ENCODE results near the gene TUBG1. TPM values are rescaled to one million over a fixed set of nuclear protein-coding genes. Genes with fewer than 3 reads are reported as not detected.

Gene TUBG1
- total RNA-seq, 4 donors from 2014 or later, result 6.0 to 27.7 (median 14.3) TPM

GRCh38 chr17:42579794-42580551 is 29.5 kb upstream of the TUBG1 start:
- no peaks in the 10 kb centered on the region for H3K27me3 ChIP-seq
- no peak for TF ChIP-seq EP300 (IDR thresholded peaks at IDR 0.05; ENCODE audit: low read depth)
- WGBS, 2 donors (ENCODE audit: low coverage in 1 of 2), result 63 to 69% methylated on average over 2 of the region's 2 CpGs
- intact Hi-C loops (cut with DNase I; ENCODE audit: low total_unique reads), result loop anchor here (2.0 to 10.0 kb wide), 2 partner anchors 105 to 185 kb away; partner anchors contain the start of gene RAMP2
- no peaks in the 10 kb centered on the region for H3K9me3 ChIP-seq
- in situ Hi-C loops (cut with MboI; ENCODE audit: low pct_ligation_motif_present in 1 of 4, low pct_unique_long_range_greater_than_20kb in 1 of 4, low sequenced_read_pairs in 3 of 4), result loop anchor here in 3 of 4 donors (25.0 kb wide), 1 partner anchor 107 kb away; the partner anchor contains the start of genes CCR10 (in 3 of the 3), CNTNAP1 (in 3 of the 3) and PLEKHH3 (in 3 of the 3)
- H3K36me3 ChIP-seq, result peaks cover 0 to 36% (median 23%) of the 10 kb centered on the region in 4 donors
- peaks cover 11 to 23% (median 14%) of the 10 kb centered on the region in 4 donors for H3K4me1 ChIP-seq
- peak overlapping the region in 1 of 4 donors; percentile 87 for H3K27ac ChIP-seq
- no peak overlapping the region for H3K4me3 ChIP-seq
- no peak for DNase-seq

GRCh38 chr17:42581744-42582270 is 27.7 kb upstream of the TUBG1 start:
- peaks cover 0 to 38% (median 23%) of the 10 kb centered on the region in 4 donors for H3K36me3 ChIP-seq
- intact Hi-C loops (cut with DNase I; ENCODE audit: low total_unique reads) (loop anchor here (10.0 kb wide), 1 partner anchor 183 kb away; the partner anchor contains the start of gene RAMP2), in situ Hi-C loops (cut with MboI; ENCODE audit: low pct_ligation_motif_present in 1 of 4, low pct_unique_long_range_greater_than_20kb in 1 of 4, low sequenced_read_pairs in 3 of 4) (loop anchor here in 3 of 4 donors (25.0 kb wide), 1 partner anchor 105 kb away; the partner anchor contains the start of genes CCR10 (in 3 of the 3), CNTNAP1 (in 3 of the 3) and PLEKHH3 (in 3 of the 3))

GRCh38 chr17:42584880-42585279 is 24.6 kb upstream of the TUBG1 start:
- H3K9me3 ChIP-seq, result no peaks in the 10 kb centered on the region
- in situ Hi-C loops (cut with MboI; ENCODE audit: low pct_ligation_motif_present in 1 of 4, low pct_unique_long_range_greater_than_20kb in 1 of 4, low sequenced_read_pairs in 3 of 4), result loop anchor here in 3 of 4 donors (25.0 kb wide), 1 partner anchor 102 kb away; the partner anchor contains the start of genes CCR10 (in 3 of the 3), CNTNAP1 (in 3 of the 3) and PLEKHH3 (in 3 of the 3)
- 74 to 89% methylated on average over 3 to 9 of the region's 9 CpGs for WGBS, 2 donors (ENCODE audit: low coverage in 1 of 2)
- H3K36me3 ChIP-seq, result peaks cover 0 to 61% (median 29%) of the 10 kb centered on the region in 4 donors
- TF ChIP-seq CTCF (IDR thresholded peaks at IDR 0.05) (no peak), EP300 (IDR thresholded peaks at IDR 0.05; ENCODE audit: low read depth) (no peak), POLR2AphosphoS5 (IDR thresholded peaks at IDR 0.05) (no peak), POLR2A (IDR thresholded peaks at IDR 0.05) (no peak)
- no peak overlapping the region for H3K27ac ChIP-seq
- DNase-seq, result no peak
- no peak overlapping the region for H3K4me3 ChIP-seq
- H3K27me3 ChIP-seq, result no peaks in the 10 kb centered on the region
- intact Hi-C loops (cut with DNase I; ENCODE audit: low total_unique reads), result loop anchor here (10.0 kb wide), 1 partner anchor 180 kb away; the partner anchor contains the start of gene RAMP2
- peaks cover 0 to 6% (median 0%) of the 10 kb centered on the region in 4 donors for H3K4me1 ChIP-seq

More at GRCh38 chr17:42581744-42582270, 27.7 kb upstream of the TUBG1 start:
- TF ChIP-seq POLR2AphosphoS5 (IDR thresholded peaks at IDR 0.05), result no peak
- TF ChIP-seq POLR2A (IDR thresholded peaks at IDR 0.05), result no peak
- TF ChIP-seq CTCF (IDR thresholded peaks at IDR 0.05), result no peak
- no peak for TF ChIP-seq EP300 (IDR thresholded peaks at IDR 0.05; ENCODE audit: low read depth)
- Histone ChIP-seq H3K4me1 (peaks cover 12 to 16% (median 14%) of the 10 kb centered on the region in 4 donors), H3K27me3 (no peaks in the 10 kb centered on the region), H3K9me3 (no peaks in the 10 kb centered on the region), H3K4me3 (no peak overlapping the region), H3K27ac (no peak overlapping the region)
- WGBS, 2 donors (ENCODE audit: low coverage in 1 of 2), result 88% methylated on average over 5 of the region's 10 CpGs; no CpG with 5 or more reads in 1 of the 2 donors
- DNase-seq, result no peak

- no peak for DNase-seq
- H3K9me3 ChIP-seq, result no peaks in the 10 kb centered on the region
- no peak overlapping the region for H3K27ac ChIP-seq
- WGBS, 2 donors (ENCODE audit: low coverage in 1 of 2), result 35% methylated on average over 1 of the region's 1 CpG; no CpG with 5 or more reads in 1 of the 2 donors
- intact Hi-C loops (cut with DNase I; ENCODE audit: low total_unique reads), result loop anchor here (10.0 kb wide), 1 partner anchor 179 kb away; the partner anchor contains the start of gene RAMP2
- no peaks in the 10 kb centered on the region for H3K27me3 ChIP-seq
- TF ChIP-seq EP300 (IDR thresholded peaks at IDR 0.05; ENCODE audit: low read depth) (no peak), POLR2A (IDR thresholded peaks at IDR 0.05) (no peak), POLR2AphosphoS5 (IDR thresholded peaks at IDR 0.05) (no peak), CTCF (IDR thresholded peaks at IDR 0.05) (no peak)
- H3K4me1 ChIP-seq, result peaks cover 0 to 6% (median 0%) of the 10 kb centered on the region in 4 donors
- in situ Hi-C loops (cut with MboI; ENCODE audit: low pct_ligation_motif_present in 1 of 4, low pct_unique_long_range_greater_than_20kb in 1 of 4, low sequenced_read_pairs in 3 of 4), result loop anchor here in 3 of 4 donors (25.0 kb wide), 1 partner anchor 102 kb away; the partner anchor contains the start of genes CCR10 (in 3 of the 3), CNTNAP1 (in 3 of the 3) and PLEKHH3 (in 3 of the 3)
- H3K36me3 ChIP-seq, result peaks cover 0 to 65% (median 30%) of the 10 kb centered on the region in 4 donors
- H3K4me3 ChIP-seq, result no peak overlapping the region
Observed at GRCh38 chr17:42585353-42585752, 24.1 kb upstream of the TUBG1 start.
